Transverse colon (tissue), 4 donors: ENCODE results near the gene SCAPER.

Experiments used
- POLR2A ChIP-seq: fragments of 450-650 bp; IDR thresholded peaks from one replicate; pipeline ENCODE4 v1.6.1; 2016; ENCODE audit warnings: antibody characterized with exemption, mild to moderate bottlenecking, moderate library complexity
- POLR2AphosphoS5 ChIP-seq, 3 donors: sonication (generic); formaldehyde crosslinking; IDR thresholded peaks; one replicate each; pipeline ENCODE4 v1.6.1; 2016; ENCODE audit warnings: antibody characterized with exemption in 3 of 3
- TF ChIP-seq, protein P1 (sequence below), 5 experiments: fragments of 200-600 bp in 3 of 5; fragments of 450-650 bp in 2 of 5; sonication (generic) in 3 of 5; IDR thresholded peaks; 1 replicate in 2 of 5; 2 replicates in 3 of 5; pipeline ENCODE4 v1.5.1; 2016 to 2017; ENCODE audit warnings: antibody characterized with exemption in 5 of 5, inconsistent platforms in 3 of 5, mild to moderate bottlenecking in 2 of 5, moderate library complexity in 1 of 5

GRCh38 chr15:76626611-76627010 lies 278.5 kb downstream of the SCAPER start:
- TF ChIP-seq, protein P1, sequence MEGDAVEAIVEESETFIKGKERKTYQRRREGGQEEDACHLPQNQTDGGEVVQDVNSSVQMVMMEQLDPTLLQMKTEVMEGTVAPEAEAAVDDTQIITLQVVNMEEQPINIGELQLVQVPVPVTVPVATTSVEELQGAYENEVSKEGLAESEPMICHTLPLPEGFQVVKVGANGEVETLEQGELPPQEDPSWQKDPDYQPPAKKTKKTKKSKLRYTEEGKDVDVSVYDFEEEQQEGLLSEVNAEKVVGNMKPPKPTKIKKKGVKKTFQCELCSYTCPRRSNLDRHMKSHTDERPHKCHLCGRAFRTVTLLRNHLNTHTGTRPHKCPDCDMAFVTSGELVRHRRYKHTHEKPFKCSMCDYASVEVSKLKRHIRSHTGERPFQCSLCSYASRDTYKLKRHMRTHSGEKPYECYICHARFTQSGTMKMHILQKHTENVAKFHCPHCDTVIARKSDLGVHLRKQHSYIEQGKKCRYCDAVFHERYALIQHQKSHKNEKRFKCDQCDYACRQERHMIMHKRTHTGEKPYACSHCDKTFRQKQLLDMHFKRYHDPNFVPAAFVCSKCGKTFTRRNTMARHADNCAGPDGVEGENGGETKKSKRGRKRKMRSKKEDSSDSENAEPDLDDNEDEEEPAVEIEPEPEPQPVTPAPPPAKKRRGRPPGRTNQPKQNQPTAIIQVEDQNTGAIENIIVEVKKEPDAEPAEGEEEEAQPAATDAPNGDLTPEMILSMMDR (IDR thresholded peaks at IDR 0.05): no peak
- no peak for TF ChIP-seq POLR2AphosphoS5 (IDR thresholded peaks at IDR 0.05)
- TF ChIP-seq POLR2A: no peak
